Vagina (tissue), 2 donors: ENCODE results near the gene LOXL3.

Source experiments
- POLR2A ChIP-seq, 2 donors: fragments of 450-650 bp; IDR thresholded peaks; one replicate each; pipeline ENCODE4 v1.6.1; 2017; ENCODE audit warnings: antibody characterized with exemption in 2 of 2, mild to moderate bottlenecking in 2 of 2, moderate library complexity in 2 of 2
- TF ChIP-seq, protein P1 (sequence below), 3 experiments: fragments of 450-650 bp in 2 of 3; fragments of 200-600 bp in 1 of 3; sonication (generic) in 1 of 3; IDR thresholded peaks; one replicate each; pipeline ENCODE4 v1.5.1; 2017 to 2019; ENCODE audit warnings: antibody characterized with exemption in 3 of 3, mild to moderate bottlenecking in 2 of 3, moderate library complexity in 2 of 3

DNA sequence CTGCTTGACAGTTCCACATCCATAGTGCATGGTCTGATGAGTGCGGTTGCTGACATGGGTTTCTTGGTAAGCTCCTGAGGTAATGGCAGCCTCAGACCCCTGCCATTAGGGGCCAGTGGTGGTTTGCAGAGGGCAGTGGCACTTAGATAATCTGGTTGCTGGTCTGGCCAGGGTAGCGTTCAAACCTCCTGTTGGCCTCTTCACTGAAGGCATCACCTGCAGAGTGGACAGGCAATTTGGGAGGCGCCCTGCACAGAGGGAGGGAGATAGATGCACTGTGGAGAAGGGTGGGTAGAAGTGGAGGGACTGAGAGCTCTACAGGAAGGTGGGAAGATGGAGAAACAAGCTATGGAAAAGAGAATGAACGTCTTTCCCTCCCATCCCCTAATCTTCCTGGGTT is 20.3 kb downstream of the LOXL3 start:
- TF ChIP-seq POLR2A (IDR thresholded peaks at IDR 0.05), result no peak
- TF ChIP-seq, protein P1, sequence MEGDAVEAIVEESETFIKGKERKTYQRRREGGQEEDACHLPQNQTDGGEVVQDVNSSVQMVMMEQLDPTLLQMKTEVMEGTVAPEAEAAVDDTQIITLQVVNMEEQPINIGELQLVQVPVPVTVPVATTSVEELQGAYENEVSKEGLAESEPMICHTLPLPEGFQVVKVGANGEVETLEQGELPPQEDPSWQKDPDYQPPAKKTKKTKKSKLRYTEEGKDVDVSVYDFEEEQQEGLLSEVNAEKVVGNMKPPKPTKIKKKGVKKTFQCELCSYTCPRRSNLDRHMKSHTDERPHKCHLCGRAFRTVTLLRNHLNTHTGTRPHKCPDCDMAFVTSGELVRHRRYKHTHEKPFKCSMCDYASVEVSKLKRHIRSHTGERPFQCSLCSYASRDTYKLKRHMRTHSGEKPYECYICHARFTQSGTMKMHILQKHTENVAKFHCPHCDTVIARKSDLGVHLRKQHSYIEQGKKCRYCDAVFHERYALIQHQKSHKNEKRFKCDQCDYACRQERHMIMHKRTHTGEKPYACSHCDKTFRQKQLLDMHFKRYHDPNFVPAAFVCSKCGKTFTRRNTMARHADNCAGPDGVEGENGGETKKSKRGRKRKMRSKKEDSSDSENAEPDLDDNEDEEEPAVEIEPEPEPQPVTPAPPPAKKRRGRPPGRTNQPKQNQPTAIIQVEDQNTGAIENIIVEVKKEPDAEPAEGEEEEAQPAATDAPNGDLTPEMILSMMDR (IDR thresholded peaks at IDR 0.05), result no peak
